ENCODE data around the gene FER. TPM values are rescaled to one million over a fixed set of nuclear protein-coding genes. Genes with fewer than 3 reads are reported as not detected.

FER gene
- total RNA-seq, 4 donors from 2014 or later = 13.4 to 30.0 (median 19.6) TPM

DNA sequence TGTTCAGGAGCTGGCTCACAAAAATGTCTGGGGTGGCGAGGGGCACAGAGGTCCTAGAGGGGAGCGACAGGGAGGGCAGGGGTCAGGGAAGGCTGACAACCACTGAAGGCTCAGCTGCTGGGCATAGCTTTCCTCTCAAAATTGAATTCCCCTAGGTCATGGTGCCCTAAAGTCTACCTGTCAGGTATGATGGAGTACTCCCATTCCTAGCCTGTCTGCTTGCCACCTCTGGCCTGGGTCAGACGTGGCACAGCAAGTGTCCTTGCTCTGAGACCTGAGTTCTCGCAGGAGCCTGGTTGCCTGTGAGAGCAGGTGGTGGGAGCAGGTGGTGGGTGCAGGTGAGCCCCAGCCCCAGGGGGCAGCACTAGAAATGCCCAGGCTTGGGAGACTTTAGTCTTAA is 486.7 kb downstream of the FER start:
- H3K9me3 ChIP-seq = peaks cover 0 to 20% (median 7%) of the 10 kb centered on the region in 3 donors
- no peak for TF ChIP-seq POLR2A (IDR thresholded peaks at IDR 0.05)
- TF ChIP-seq, protein P1, sequence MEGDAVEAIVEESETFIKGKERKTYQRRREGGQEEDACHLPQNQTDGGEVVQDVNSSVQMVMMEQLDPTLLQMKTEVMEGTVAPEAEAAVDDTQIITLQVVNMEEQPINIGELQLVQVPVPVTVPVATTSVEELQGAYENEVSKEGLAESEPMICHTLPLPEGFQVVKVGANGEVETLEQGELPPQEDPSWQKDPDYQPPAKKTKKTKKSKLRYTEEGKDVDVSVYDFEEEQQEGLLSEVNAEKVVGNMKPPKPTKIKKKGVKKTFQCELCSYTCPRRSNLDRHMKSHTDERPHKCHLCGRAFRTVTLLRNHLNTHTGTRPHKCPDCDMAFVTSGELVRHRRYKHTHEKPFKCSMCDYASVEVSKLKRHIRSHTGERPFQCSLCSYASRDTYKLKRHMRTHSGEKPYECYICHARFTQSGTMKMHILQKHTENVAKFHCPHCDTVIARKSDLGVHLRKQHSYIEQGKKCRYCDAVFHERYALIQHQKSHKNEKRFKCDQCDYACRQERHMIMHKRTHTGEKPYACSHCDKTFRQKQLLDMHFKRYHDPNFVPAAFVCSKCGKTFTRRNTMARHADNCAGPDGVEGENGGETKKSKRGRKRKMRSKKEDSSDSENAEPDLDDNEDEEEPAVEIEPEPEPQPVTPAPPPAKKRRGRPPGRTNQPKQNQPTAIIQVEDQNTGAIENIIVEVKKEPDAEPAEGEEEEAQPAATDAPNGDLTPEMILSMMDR (IDR thresholded peaks at IDR 0.05) = no peak
- no peak overlapping the region for H3K27ac ChIP-seq
- 65 to 100% methylated on average over 2 to 3 of the region's 4 CpGs for WGBS, 2 donors
- no peak for DNase-seq
- peaks cover 0 to 3% (median 0%) of the 10 kb centered on the region in 4 donors for H3K27me3 ChIP-seq
- intact Hi-C loops (cut with DNase I) = no loop called here
- H3K36me3 ChIP-seq = no peaks in the 10 kb centered on the region
- H3K4me3 ChIP-seq = no peak overlapping the region
- no peaks in the 10 kb centered on the region for H3K4me1 ChIP-seq

DNA sequence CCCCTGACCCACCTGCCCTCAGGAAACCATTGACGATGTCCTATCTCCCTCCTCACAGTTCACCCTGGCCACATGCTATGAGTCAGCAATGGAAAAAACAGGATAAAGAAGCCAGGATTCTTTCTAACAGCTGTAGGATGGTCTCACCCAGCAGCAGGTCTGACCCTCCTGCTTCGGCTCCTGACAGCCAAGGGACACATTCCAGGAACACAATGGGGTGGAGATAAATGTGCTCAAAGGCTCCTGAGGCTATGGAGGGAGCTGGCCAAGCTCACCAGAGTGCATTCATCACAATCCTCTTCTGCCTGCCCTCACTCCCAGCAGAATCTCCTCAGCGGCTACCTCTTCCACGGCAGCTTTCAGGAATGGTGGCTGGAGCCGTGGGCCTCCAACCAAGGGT is 491.8 kb downstream of the FER start:
- WGBS, 2 donors = 64 to 82% methylated on average over 4 to 5 of the region's 5 CpGs

DNA sequence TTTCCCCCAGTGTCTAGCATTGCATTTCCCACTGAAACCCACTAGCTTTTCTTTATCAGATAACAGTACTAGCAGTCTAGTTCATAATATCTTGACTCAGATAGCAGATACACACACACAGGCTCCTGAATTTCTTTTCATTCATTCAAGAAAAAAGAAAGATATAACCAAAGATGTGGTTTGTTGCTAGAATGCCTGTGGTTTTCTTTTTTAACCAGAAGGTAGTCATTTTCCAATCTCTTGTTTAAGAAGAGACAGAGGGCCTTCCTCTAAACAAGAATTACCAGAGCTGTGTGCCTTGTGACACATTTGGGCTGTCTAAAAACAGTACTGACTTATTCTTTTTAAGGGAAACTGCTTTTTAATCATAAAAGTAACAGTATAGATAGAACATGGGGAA is 494.8 kb downstream of the FER start:
- TF ChIP-seq, protein P1 (IDR thresholded peaks at IDR 0.05) = no peak
- no peak for TF ChIP-seq POLR2A (IDR thresholded peaks at IDR 0.05)
- Histone ChIP-seq H3K4me1 (no peaks in the 10 kb centered on the region), H3K27ac (no peak overlapping the region), H3K4me3 (no peak overlapping the region), H3K9me3 (peaks cover 0 to 18% (median 0%) of the 10 kb centered on the region in 3 donors), H3K36me3 (no peaks in the 10 kb centered on the region), H3K27me3 (no peaks in the 10 kb centered on the region)
- intact Hi-C loops (cut with DNase I) = no loop called here
- no peak for DNase-seq

More for the DNA sequence above, 491.8 kb downstream of the FER start:
- Histone ChIP-seq H3K4me3 (no peak overlapping the region), H3K27me3 (no peaks in the 10 kb centered on the region), H3K4me1 (no peaks in the 10 kb centered on the region), H3K36me3 (no peaks in the 10 kb centered on the region), H3K9me3 (peaks cover 0 to 20% (median 7%) of the 10 kb centered on the region in 3 donors), H3K27ac (no peak overlapping the region)
- intact Hi-C loops (cut with DNase I) = no loop called here
- DNase-seq = no peak
- no peak for TF ChIP-seq POLR2A (IDR thresholded peaks at IDR 0.05)
- TF ChIP-seq, protein P1 (IDR thresholded peaks at IDR 0.05) = no peak

DNA sequence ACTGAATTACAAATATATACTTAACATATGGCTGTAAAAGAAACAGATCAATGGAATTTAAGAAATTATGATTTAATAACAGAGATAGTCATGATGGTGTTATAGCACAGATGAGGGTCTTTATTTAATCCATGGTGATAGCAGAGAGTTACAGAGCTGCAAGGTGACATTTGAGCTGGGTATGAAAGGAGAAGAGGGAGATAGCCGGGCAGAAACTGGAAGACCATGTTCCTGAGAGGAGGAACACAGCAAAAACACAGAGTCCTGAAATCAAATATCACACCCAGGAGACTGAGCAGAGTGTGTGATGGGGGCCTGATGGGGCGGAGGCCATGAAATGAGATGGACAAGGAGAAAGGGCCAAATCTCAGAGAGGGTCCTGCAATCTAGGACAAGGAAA is 498.7 kb downstream of the FER start:
- intact Hi-C loops (cut with DNase I) = no loop called here
- Histone ChIP-seq H3K4me3 (no peak overlapping the region), H3K27ac (no peak overlapping the region), H3K4me1 (no peaks in the 10 kb centered on the region), H3K9me3 (peaks cover 0 to 18% (median 0%) of the 10 kb centered on the region in 3 donors), H3K36me3 (no peaks in the 10 kb centered on the region), H3K27me3 (no peaks in the 10 kb centered on the region)
- TF ChIP-seq POLR2A (IDR thresholded peaks at IDR 0.05) = no peak
- TF ChIP-seq, protein P1 (IDR thresholded peaks at IDR 0.05) = no peak
- no peak for DNase-seq
- WGBS, 2 donors = 87 to 92% methylated on average over 2 of the region's 2 CpGs

Small RNA genes lying within 50 kb of the gene (small RNA-seq; reads per million reads assigned to genes)
- gene AC109481.1 = 0 to 0.15 (median 0) reads per million in 4 donors
- gene RF00019 = 0 reads per million in 4 donors
- 0 to 0.15 (median 0) reads per million in 4 donors for gene RNU6-47P
